Stomach smooth muscle (tissue), 2 donors: ENCODE measurements around the gene EYA2.

ENCODE experiments used
- H3K27ac ChIP-seq: one replicate; pipeline ENCODE4 v1.7.0; 2013; ENCODE audit warnings: mild to moderate bottlenecking, low read length, inconsistent platforms
- H3K27me3 ChIP-seq, 2 donors: one replicate each; pipeline ENCODE4 v1.7.0; 2013; ENCODE audit warnings: low read length in 2 of 2; ENCODE audit not compliant: insufficient read depth in 2 of 2, control insufficient read depth in 1 of 2
- H3K36me3 ChIP-seq, 2 donors: one replicate each; pipeline ENCODE4 v1.7.0; 2013; ENCODE audit warnings: low read length in 2 of 2; ENCODE audit not compliant: control insufficient read depth in 2 of 2, insufficient read depth in 2 of 2
- H3K4me1 ChIP-seq: one replicate; pipeline ENCODE4 v1.7.0; 2013; ENCODE audit warnings: low read length; ENCODE audit not compliant: control insufficient read depth, insufficient read depth
- H3K4me3 ChIP-seq, 2 donors: one replicate each; pipeline ENCODE4 v1.7.0; 2013; ENCODE audit warnings: low read length in 2 of 2
- H3K9ac ChIP-seq, 2 donors: one replicate each; pipeline ENCODE4 v1.7.0; 2013; ENCODE audit warnings: low read length in 2 of 2, mild to moderate bottlenecking in 1 of 2
- H3K9me3 ChIP-seq, 2 donors: one replicate each; pipeline ENCODE4 v1.7.0; 2013; ENCODE audit warnings: low read length in 2 of 2; ENCODE audit not compliant: control insufficient read depth in 2 of 2
- donor health status: healthy.
- donor health status: Pancreatic carcinoma.

The EYA2 gene

DNA sequence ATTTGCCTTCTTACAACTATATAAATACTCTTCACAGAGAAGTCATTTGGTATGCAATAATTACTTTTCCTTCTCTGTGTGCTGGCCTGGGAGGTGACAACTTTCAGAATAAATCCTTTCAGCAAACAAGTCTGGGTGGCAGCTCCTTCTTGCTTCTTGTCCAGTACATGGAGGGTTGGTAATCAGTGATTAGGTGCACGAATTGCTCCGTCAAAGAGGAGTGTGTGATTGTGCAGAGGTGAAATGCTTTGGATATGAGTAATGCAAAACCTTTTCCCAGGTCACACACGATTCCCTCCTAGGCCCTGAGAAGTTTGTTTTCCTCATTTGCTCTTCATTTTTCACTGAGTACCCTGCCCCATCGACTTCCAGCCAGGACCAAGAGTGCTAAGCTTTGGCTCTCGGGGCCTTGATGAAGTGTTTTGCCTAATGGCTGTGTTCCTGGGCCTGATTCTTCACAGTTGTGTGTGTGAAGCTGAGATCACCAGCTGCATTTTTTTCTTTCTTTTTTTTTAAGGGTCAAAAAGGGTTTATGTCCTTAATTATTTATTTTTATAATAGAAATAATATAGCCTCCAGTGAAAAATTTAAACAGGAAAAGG lies 245.4 kb downstream of the EYA2 start:
- no peak overlapping the region for H3K9ac ChIP-seq

GRCh38 chr20:47141350-47141921 lies 246.8 kb downstream of the EYA2 start:
- H3K27ac ChIP-seq: no peak overlapping the region
- H3K9ac ChIP-seq: no peak overlapping the region
- H3K27me3 ChIP-seq: peaks cover 0 to 2% of the 10 kb centered on the region in 2 donors
- no peaks in the 10 kb centered on the region for H3K4me1 ChIP-seq
- no peaks in the 10 kb centered on the region for H3K36me3 ChIP-seq
- peaks cover 0 to 10% of the 10 kb centered on the region in 2 donors for H3K9me3 ChIP-seq
- H3K4me3 ChIP-seq: no peak overlapping the region

More for the DNA sequence above, 245.4 kb downstream of the EYA2 start:
- H3K4me3 ChIP-seq: no peak overlapping the region
- H3K4me1 ChIP-seq: no peaks in the 10 kb centered on the region
- H3K27me3 ChIP-seq: no peaks in the 10 kb centered on the region
- peaks cover 0 to 10% of the 10 kb centered on the region in 2 donors for H3K9me3 ChIP-seq
- no peaks in the 10 kb centered on the region for H3K36me3 ChIP-seq
- no peak overlapping the region for H3K27ac ChIP-seq

- peaks cover 0 to 2% of the 10 kb centered on the region in 2 donors for H3K27me3 ChIP-seq
- peaks cover 0 to 10% of the 10 kb centered on the region in 2 donors for H3K9me3 ChIP-seq
- H3K4me3 ChIP-seq: no peak overlapping the region
- H3K36me3 ChIP-seq: no peaks in the 10 kb centered on the region
- H3K4me1 ChIP-seq: no peaks in the 10 kb centered on the region
- no peak overlapping the region for H3K9ac ChIP-seq
- H3K27ac ChIP-seq: no peak overlapping the region
These were observed 247.5 kb downstream of the EYA2 start for GRCh38 chr20:47141941-47142773.

GRCh38 chr20:47142774-47143170 lies 248.1 kb downstream of the EYA2 start:
- Histone ChIP-seq H3K27me3 (peaks cover 0 to 2% of the 10 kb centered on the region in 2 donors), H3K4me3 (no peak overlapping the region)

DNA sequence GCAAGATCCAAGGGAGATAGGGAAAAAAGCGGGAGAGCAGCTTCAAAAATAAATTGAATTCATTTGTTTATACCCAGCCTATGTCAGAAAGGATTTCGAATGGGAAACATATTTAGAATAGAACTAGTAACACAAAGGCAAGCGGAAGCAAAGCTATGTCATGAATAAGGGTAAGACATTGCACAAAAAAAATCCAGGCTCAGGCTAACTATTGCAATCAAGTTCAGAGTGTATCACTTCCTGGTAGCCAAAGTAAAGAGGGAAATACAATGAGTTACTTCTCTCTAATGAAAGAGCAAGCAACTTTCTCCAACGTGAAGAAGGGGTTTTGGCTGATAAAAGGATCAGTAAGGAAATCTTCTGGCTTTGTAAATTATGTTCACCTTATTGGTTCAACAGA lies 249.0 kb downstream of the EYA2 start:
- Histone ChIP-seq H3K27ac (no peak overlapping the region), H3K9ac (no peak overlapping the region), H3K27me3 (peaks cover 0 to 2% of the 10 kb centered on the region in 2 donors), H3K4me1 (no peaks in the 10 kb centered on the region), H3K4me3 (no peak overlapping the region), H3K36me3 (no peaks in the 10 kb centered on the region), H3K9me3 (peaks cover 0 to 10% of the 10 kb centered on the region in 2 donors)

More at GRCh38 chr20:47142774-47143170, 248.1 kb downstream of the EYA2 start:
- Histone ChIP-seq H3K36me3 (no peaks in the 10 kb centered on the region), H3K27ac (no peak overlapping the region), H3K9me3 (peaks cover 0 to 10% of the 10 kb centered on the region in 2 donors), H3K9ac (no peak overlapping the region), H3K4me1 (no peaks in the 10 kb centered on the region)

DNA sequence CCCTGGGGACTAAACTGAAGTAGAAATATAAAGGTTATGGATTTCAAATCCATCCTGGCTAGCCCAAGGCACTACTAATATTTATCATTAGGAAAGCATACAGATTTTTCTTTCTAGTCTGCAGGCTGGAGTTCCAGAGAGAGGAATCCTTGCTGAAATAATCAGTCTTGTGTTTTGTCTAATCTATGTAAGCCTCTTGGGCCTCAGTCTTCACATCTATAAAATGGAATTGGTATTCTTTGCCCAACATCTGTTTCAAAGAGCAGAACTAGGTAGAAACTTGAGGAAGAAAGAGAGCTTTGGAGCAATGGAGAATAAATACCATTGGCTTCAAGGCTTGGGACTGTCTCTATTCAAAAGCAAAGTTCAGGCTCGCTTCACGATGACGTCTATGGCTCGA lies 249.8 kb downstream of the EYA2 start:
- H3K4me1 ChIP-seq: no peaks in the 10 kb centered on the region
- H3K9me3 ChIP-seq: peaks cover 0 to 10% of the 10 kb centered on the region in 2 donors

DNA sequence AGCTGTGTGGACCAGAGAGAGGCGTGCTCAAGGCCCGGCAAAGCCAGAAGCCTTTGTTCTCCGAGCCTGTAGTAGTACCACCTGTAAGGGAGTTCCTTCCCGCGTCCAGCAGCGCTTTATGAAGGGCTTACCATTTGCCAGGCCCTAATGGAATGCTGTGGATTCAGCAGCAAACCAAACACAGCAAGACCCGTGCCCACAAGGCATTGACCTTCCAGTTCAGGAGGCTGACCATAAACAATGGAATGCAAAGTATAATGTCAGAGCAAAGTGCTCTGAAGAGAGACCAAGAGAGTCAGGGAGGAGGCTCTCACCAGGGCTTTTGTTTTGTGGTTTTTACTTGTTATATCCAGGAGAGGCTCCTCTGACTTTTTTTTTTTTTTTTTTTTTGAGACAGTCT lies 252.0 kb downstream of the EYA2 start:
- Histone ChIP-seq H3K9ac (no peak overlapping the region), H3K36me3 (no peaks in the 10 kb centered on the region), H3K27me3 (peaks cover 0 to 2% of the 10 kb centered on the region in 2 donors), H3K9me3 (no peaks in the 10 kb centered on the region), H3K27ac (no peak overlapping the region), H3K4me3 (no peak overlapping the region), H3K4me1 (no peaks in the 10 kb centered on the region)

More for the DNA sequence above, 249.8 kb downstream of the EYA2 start:
- Histone ChIP-seq H3K27ac (no peak overlapping the region), H3K4me3 (no peak overlapping the region), H3K36me3 (no peaks in the 10 kb centered on the region), H3K27me3 (peaks cover 0 to 2% of the 10 kb centered on the region in 2 donors), H3K9ac (no peak overlapping the region)

DNA sequence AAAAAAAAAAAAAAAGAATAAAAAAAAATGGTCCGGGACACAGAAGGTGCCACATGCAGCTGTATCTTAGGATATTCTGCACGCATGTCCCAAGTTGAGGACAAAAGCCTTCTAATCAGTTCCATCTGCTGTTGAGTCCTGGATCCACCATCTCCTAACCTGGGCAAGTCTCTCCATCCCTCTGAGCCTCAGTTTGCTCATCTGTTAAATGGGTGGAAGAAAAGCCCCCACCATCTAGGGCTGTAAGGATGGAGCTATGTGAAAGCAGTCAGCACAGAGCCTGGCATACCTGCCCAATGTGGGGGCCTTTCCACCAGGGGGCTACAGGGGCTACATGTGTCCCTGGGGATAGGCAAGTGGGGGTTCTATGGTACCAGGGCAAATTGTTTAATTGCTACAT lies 253.4 kb downstream of the EYA2 start:
- Histone ChIP-seq H3K27me3 (peaks cover 0 to 2% of the 10 kb centered on the region in 2 donors), H3K4me3 (no peak overlapping the region), H3K9ac (no peak overlapping the region), H3K27ac (no peak overlapping the region), H3K36me3 (no peaks in the 10 kb centered on the region), H3K4me1 (no peaks in the 10 kb centered on the region), H3K9me3 (no peaks in the 10 kb centered on the region)

DNA sequence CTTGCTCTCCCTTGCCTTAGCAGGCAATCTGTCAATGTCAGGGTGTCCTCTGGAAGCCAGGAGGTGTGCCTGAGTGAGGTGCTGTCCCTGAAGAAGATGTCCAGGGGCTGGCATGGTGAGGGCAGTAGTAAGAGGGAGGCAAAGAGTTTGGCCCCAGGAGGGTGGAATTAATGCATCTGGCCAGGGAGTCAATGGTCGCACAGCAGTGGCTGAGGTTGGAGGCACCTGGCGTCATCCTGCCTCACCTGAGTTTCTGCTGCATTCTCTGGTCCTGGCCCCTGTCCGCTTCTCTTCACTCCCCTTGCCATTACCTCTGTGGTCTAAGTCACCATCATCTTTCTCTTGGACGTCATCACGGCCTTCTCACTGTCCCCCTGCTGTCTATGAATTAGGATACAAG lies 255.3 kb downstream of the EYA2 start:
- no peaks in the 10 kb centered on the region for H3K4me1 ChIP-seq
- H3K27me3 ChIP-seq: peaks cover 0 to 4% of the 10 kb centered on the region in 2 donors
- H3K36me3 ChIP-seq: no peaks in the 10 kb centered on the region
- no peak overlapping the region for H3K4me3 ChIP-seq
- peaks cover 4% of the 10 kb centered on the region in 2 donors for H3K9me3 ChIP-seq
- H3K9ac ChIP-seq: no peak overlapping the region
- no peak overlapping the region for H3K27ac ChIP-seq

DNA sequence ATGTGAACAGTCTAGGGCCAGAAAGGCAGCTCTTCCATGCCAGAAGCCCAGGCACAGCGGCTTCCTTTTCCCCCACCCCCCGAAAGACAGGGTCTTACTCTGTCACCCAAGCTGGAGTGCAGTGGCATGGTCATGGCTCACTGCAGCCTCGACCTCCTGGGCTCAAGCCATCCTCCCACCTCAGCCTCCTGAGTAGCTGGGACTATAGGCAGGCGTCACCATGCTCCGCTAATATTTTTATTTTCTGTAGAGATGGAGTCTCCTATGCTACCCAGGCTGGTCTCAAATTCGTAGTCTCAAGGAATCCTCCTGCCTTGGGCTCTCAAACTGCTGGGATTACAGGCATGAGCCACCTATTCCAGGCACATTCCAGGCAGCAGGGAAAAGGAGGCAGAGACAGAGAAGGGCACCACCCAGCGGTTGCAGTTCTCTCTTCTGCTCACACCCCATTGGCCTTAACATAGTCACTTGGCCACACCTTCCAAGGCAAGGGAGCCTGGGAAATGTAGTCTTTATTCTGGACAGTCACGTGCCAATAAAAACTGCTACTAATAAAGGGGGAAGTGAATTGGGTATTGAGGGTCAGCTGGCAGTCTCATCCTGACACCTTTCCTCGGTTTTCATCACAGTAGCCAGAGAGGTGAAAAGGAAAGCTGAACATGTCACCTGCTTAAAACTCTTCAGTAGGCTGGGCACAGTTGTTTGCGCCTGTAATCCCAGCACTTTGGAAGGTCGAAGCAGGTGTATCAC lies 255.9 kb downstream of the EYA2 start:
- Histone ChIP-seq H3K27ac (no peak overlapping the region), H3K9ac (no peak overlapping the region), H3K9me3 (peaks cover 4% of the 10 kb centered on the region in 2 donors), H3K36me3 (no peaks in the 10 kb centered on the region), H3K4me1 (no peaks in the 10 kb centered on the region), H3K4me3 (no peak overlapping the region), H3K27me3 (peaks cover 0 to 7% of the 10 kb centered on the region in 2 donors)
